Keratinocyte (primary cell): Measurements from ENCODE around the gene ZNF335. TPM values are rescaled to one million over a fixed set of nuclear protein-coding genes. Genes with fewer than 3 reads are reported as not detected.

Experiments
- DNase-seq: peaks from one replicate; pipeline ENCODE4 v3.0.0-alpha.2; 2011; ENCODE audit warnings: low read depth, missing footprints, low spot score
- FAIRE-seq: peaks from 2 replicates; lab custom pipeline; 2011; peaks lifted over from hg19 to GRCh38; lab: Jason Lieb, UNC
- H2AFZ ChIP-seq: 2 replicates; pipeline ENCODE4 v1.6.0; 2012; ENCODE audit warnings: low read length, control low read depth, inconsistent platforms; ENCODE audit not compliant: control insufficient read depth
- H3K27ac ChIP-seq: 2 replicates; pipeline ENCODE4 v1.5.1; 2011; ENCODE audit warnings: low read length; ENCODE audit not compliant: control insufficient read depth, insufficient read depth
- H3K27me3 ChIP-seq: 3 replicates; pipeline ENCODE4 v1.6.0; 2011; ENCODE audit warnings: low read length; ENCODE audit not compliant: control insufficient read depth, insufficient read depth; ENCODE audit errors: extremely low read depth
- H3K36me3 ChIP-seq, 2 experiments: 2 replicates in 1 of 2; 3 replicates in 1 of 2; pipeline ENCODE4 v1.5.1; 2011; ENCODE audit warnings: low read length in 2 of 2, mild to moderate bottlenecking in 1 of 2; ENCODE audit not compliant: control insufficient read depth in 2 of 2, insufficient read depth in 2 of 2; ENCODE audit errors: extremely low read depth in 1 of 2
- H3K4me1 ChIP-seq: 3 replicates; pipeline ENCODE4 v1.5.1; 2011; ENCODE audit warnings: low read length; ENCODE audit not compliant: control insufficient read depth, insufficient read depth; ENCODE audit errors: extremely low read depth
- H3K4me2 ChIP-seq: 3 replicates; pipeline ENCODE4 v1.6.0; 2011; ENCODE audit warnings: low read depth, low read length; ENCODE audit not compliant: control insufficient read depth, insufficient read depth; ENCODE audit errors: extremely low read depth
- H3K4me3 ChIP-seq, 3 experiments: fragments of 200-600 bp in 1 of 3; sonication (generic) in 1 of 3; 2 replicates in 2 of 3; 3 replicates in 1 of 3; pipeline ENCODE4 v1.5.1; 2011 to 2016; ENCODE audit warnings: low read length in 3 of 3, mild to moderate bottlenecking in 3 of 3, control low read depth in 2 of 3, inconsistent platforms in 1 of 3, low read depth in 1 of 3, mixed read lengths in 1 of 3, mixed run types in 1 of 3, moderate library complexity in 1 of 3; ENCODE audit not compliant: control insufficient read depth in 2 of 3, insufficient read depth in 2 of 3; ENCODE audit errors: extremely low read depth in 1 of 3
- H3K79me2 ChIP-seq: 2 replicates; pipeline ENCODE4 v1.6.0; 2012; ENCODE audit warnings: low read length; ENCODE audit not compliant: control insufficient read depth, insufficient read depth
- H3K9ac ChIP-seq: 3 replicates; pipeline ENCODE4 v1.6.0; 2011; ENCODE audit warnings: low read length; ENCODE audit not compliant: control insufficient read depth, insufficient read depth; ENCODE audit errors: extremely low read depth
- H3K9me1 ChIP-seq: 3 replicates; pipeline ENCODE4 v1.6.0; 2011; ENCODE audit warnings: low read length; ENCODE audit not compliant: control insufficient read depth, insufficient read depth; ENCODE audit errors: extremely low read depth
- H3K9me3 ChIP-seq: 2 replicates; pipeline ENCODE4 v1.5.1; 2012; ENCODE audit warnings: low read depth, low read length; ENCODE audit not compliant: control insufficient read depth
- H4K20me1 ChIP-seq: 3 replicates; pipeline ENCODE4 v1.6.0; 2011; ENCODE audit warnings: low read length; ENCODE audit not compliant: control insufficient read depth, insufficient read depth; ENCODE audit errors: extremely low read depth
- CTCF ChIP-seq, 3 experiments: IDR thresholded peaks in 1 of 3; conservative IDR thresholded peaks in 1 of 3; optimal IDR thresholded peaks in 1 of 3; 2 replicates in 2 of 3; 3 replicates in 1 of 3; pipeline versions ENCODE3 to v1.5.1; 2011; ENCODE audit warnings: low read length in 3 of 3, mild to moderate bottlenecking in 3 of 3, moderate library complexity in 2 of 3, control low read depth in 1 of 3, inconsistent platforms in 1 of 3; ENCODE audit not compliant: insufficient read depth in 2 of 3; ENCODE audit errors: extremely low read depth in 1 of 3
- EZH2 ChIP-seq: IDR thresholded peaks from one replicate; pipeline ENCODE4 v1.6.1; 2012; ENCODE audit warnings: inconsistent platforms, mild to moderate bottlenecking, low read length, moderate library complexity
- dilution Hi-C: fragments of 300-500 bp; cut with MboI; formaldehyde crosslinking; loops from one replicate; pipeline ENCODE4 v1.7.0; 2020; ENCODE audit warnings: low sequenced_read_pairs; ENCODE audit not compliant: extremely low pct_ligation_motif_present
- polyA plus RNA-seq, 5 experiments: library from polyadenylated mRNA; depleted of rRNA in 3 of 5; stranded (reverse) in 3 of 5; stranded (forward) in 1 of 5; unstranded in 1 of 5; fragments of >200 nt; gene quantifications; 1 replicate in 1 of 5; 2 replicates in 3 of 5; 3 replicates in 1 of 5; pipeline versions ENCODE4 v1.2.1 to v1.2.3, GENCODE V29; 2011 to 2012; ENCODE audit warnings: missing spikeins in 2 of 5, low read depth in 1 of 5, low replicate concordance in 1 of 5

The ZNF335 gene
- polyA plus RNA-seq, 1 donor (not counting 4 experiments of a cell fraction or from before 2014, with no cell fraction given), result 5.8 TPM

GRCh38 chr20:45951925-45952834 is 19.8 kb downstream of the ZNF335 start:
- H3K4me2 ChIP-seq, result no peak overlapping the region
- DNase-seq (no peak), FAIRE-seq (no peak)
- dilution Hi-C loops, result no loop called here
- no peaks in the 10 kb centered on the region for H4K20me1 ChIP-seq
- no peak overlapping the region for H2AFZ ChIP-seq
- H3K27ac ChIP-seq, result no peak overlapping the region
- TF ChIP-seq CTCF (optimal IDR thresholded peaks at IDR 0.05 in 1 of 3, IDR thresholded peaks at IDR 0.05 in 1 of 3, conservative IDR thresholded peaks at IDR 0.05 in 1 of 3; ENCODE audit: extremely low read depth in 1 of 3, insufficient read depth in 2 of 3, low read length in 3 of 3), result no peak
- no peak for TF ChIP-seq EZH2
- no peaks in the 10 kb centered on the region for H3K9me1 ChIP-seq
- H3K4me3 ChIP-seq, result no peak overlapping the region
- H3K9me3 ChIP-seq, result no peaks in the 10 kb centered on the region
- no peaks in the 10 kb centered on the region for H3K79me2 ChIP-seq
- peaks cover 37 to 62% of the 10 kb centered on the region in 2 experiments for H3K36me3 ChIP-seq
- H3K9ac ChIP-seq, result no peak overlapping the region
- no peaks in the 10 kb centered on the region for H3K27me3 ChIP-seq
- H3K4me1 ChIP-seq, result no peaks in the 10 kb centered on the region

- no peaks in the 10 kb centered on the region for H4K20me1 ChIP-seq
- no peaks in the 10 kb centered on the region for H3K79me2 ChIP-seq
- dilution Hi-C loops, result no loop called here
- no peak for DNase-seq
- FAIRE-seq, result no peak
- H3K27ac ChIP-seq, result no peak overlapping the region
- H3K9ac ChIP-seq, result no peak overlapping the region
- no peaks in the 10 kb centered on the region for H3K9me1 ChIP-seq
- H3K4me3 ChIP-seq, result no peak overlapping the region
- H3K36me3 ChIP-seq, result peaks cover 45 to 72% of the 10 kb centered on the region in 2 experiments
- no peak overlapping the region for H2AFZ ChIP-seq
- no peaks in the 10 kb centered on the region for H3K9me3 ChIP-seq
- H3K4me2 ChIP-seq, result no peak overlapping the region
- no peaks in the 10 kb centered on the region for H3K27me3 ChIP-seq
- no peak for TF ChIP-seq EZH2
- no peak for TF ChIP-seq CTCF (optimal IDR thresholded peaks at IDR 0.05 in 1 of 3, IDR thresholded peaks at IDR 0.05 in 1 of 3, conservative IDR thresholded peaks at IDR 0.05 in 1 of 3; ENCODE audit: extremely low read depth in 1 of 3, insufficient read depth in 2 of 3, low read length in 3 of 3)
- H3K4me1 ChIP-seq, result no peaks in the 10 kb centered on the region
These were observed 21.7 kb downstream of the ZNF335 start for GRCh38 chr20:45950330-45950646.
